ENCODE measurements around the gene KCNK5.

Gene KCNK5

GRCh38 chr6:39228992-39229767, at the start of gene KCNK5:
Gene KCNK5 (minus strand): TSS chr6:39229475. CDS start chr6:39229111, 364 bp downstream.
- DNase-seq (ENCODE audit: low read depth in 1 of 2, low spot score in 1 of 2), result peak; percentile 27 to 52

GRCh38 chr6:39276379-39276995, 47.2 kb upstream of the KCNK5 start:
- no peak for DNase-seq (ENCODE audit: low read depth in 1 of 2, low spot score in 1 of 2)

GRCh38 chr6:39274903-39275302, 45.6 kb upstream of the KCNK5 start:
- no peak for DNase-seq (ENCODE audit: low read depth in 1 of 2, low spot score in 1 of 2)

- DNase-seq (ENCODE audit: low read depth in 1 of 2, low spot score in 1 of 2), result no peak
Observed at GRCh38 chr6:39274471-39274870, 45.2 kb upstream of the KCNK5 start.

- DNase-seq (ENCODE audit: low read depth in 1 of 2, low spot score in 1 of 2), result no peak
Observed at GRCh38 chr6:39273406-39273821, 44.1 kb upstream of the KCNK5 start.

- DNase-seq (ENCODE audit: low read depth in 1 of 2, low spot score in 1 of 2), result no peak
Observed at GRCh38 chr6:39269961-39270360, 40.7 kb upstream of the KCNK5 start.

GRCh38 chr6:39268721-39269120, 39.4 kb upstream of the KCNK5 start:
- DNase-seq (ENCODE audit: low read depth in 1 of 2, low spot score in 1 of 2), result no peak

- DNase-seq (ENCODE audit: low read depth in 1 of 2, low spot score in 1 of 2), result no peak
Observed at GRCh38 chr6:39268171-39268570, 38.9 kb upstream of the KCNK5 start.

GRCh38 chr6:39266782-39267355, 37.6 kb upstream of the KCNK5 start:
- DNase-seq (ENCODE audit: low read depth in 1 of 2, low spot score in 1 of 2), result no peak

- no peak for DNase-seq (ENCODE audit: low read depth in 1 of 2, low spot score in 1 of 2)
Observed at GRCh38 chr6:39266375-39266774, 37.1 kb upstream of the KCNK5 start.

- DNase-seq (ENCODE audit: low read depth in 1 of 2, low spot score in 1 of 2), result no peak
Observed at GRCh38 chr6:39263303-39264037, 34.2 kb upstream of the KCNK5 start.

- no peak for DNase-seq (ENCODE audit: low read depth in 1 of 2, low spot score in 1 of 2)
Observed at GRCh38 chr6:39261751-39262150, 32.5 kb upstream of the KCNK5 start.

GRCh38 chr6:39260953-39261352, 31.7 kb upstream of the KCNK5 start:
- DNase-seq (ENCODE audit: low read depth in 1 of 2, low spot score in 1 of 2), result no peak

- DNase-seq (ENCODE audit: low read depth in 1 of 2, low spot score in 1 of 2), result no peak
Observed at GRCh38 chr6:39260456-39260855, 31.2 kb upstream of the KCNK5 start.

- no peak for DNase-seq (ENCODE audit: low read depth in 1 of 2, low spot score in 1 of 2)
Observed at GRCh38 chr6:39256294-39256940, 27.1 kb upstream of the KCNK5 start.

- no peak for DNase-seq (ENCODE audit: low read depth in 1 of 2, low spot score in 1 of 2)
Observed at GRCh38 chr6:39254999-39255535, 25.8 kb upstream of the KCNK5 start.

GRCh38 chr6:39251406-39251805, 22.1 kb upstream of the KCNK5 start:
- no peak for DNase-seq (ENCODE audit: low read depth in 1 of 2, low spot score in 1 of 2)

GRCh38 chr6:39250507-39250906, 21.2 kb upstream of the KCNK5 start:
- no peak for DNase-seq (ENCODE audit: low read depth in 1 of 2, low spot score in 1 of 2)

- no peak for DNase-seq (ENCODE audit: low read depth in 1 of 2, low spot score in 1 of 2)
Observed at GRCh38 chr6:39249278-39249677, 20.0 kb upstream of the KCNK5 start.

GRCh38 chr6:39247667-39248194, 18.5 kb upstream of the KCNK5 start:
- DNase-seq (ENCODE audit: low read depth in 1 of 2, low spot score in 1 of 2), result no peak

GRCh38 chr6:39243809-39244208, 14.5 kb upstream of the KCNK5 start:
- DNase-seq (ENCODE audit: low read depth in 1 of 2, low spot score in 1 of 2), result no peak
